Heart right ventricle (tissue), 16 donors: Measurements from ENCODE around the gene TIGD2. TPM values are rescaled to one million over a fixed set of nuclear protein-coding genes. Genes with fewer than 3 reads are reported as not detected.

ENCODE experiments used
- ATAC-seq, 8 donors: fragments of 200-7000 bp; cut with Tn5 transposase; one replicate each; pipeline ENCODE4 v1.9.1; 2020; ENCODE audit warnings: mild to moderate bottlenecking in 8 of 8, moderate library complexity in 8 of 8, moderate number of reproducible peaks in 1 of 8
- DNase-seq, 2 donors: peaks; one replicate each; pipeline ENCODE4 v3.0.0-alpha.2; 2020
- H3K27ac ChIP-seq, 10 donors: fragments of 200-600 bp; sonication (generic) in 2 of 10; one replicate each; pipeline versions ENCODE4 v1.5.0 to v1.8.0; 2020 to 2022; ENCODE audit warnings: mild to moderate bottlenecking in 3 of 10
- H3K27me3 ChIP-seq, 7 donors: fragments of 200-600 bp; one replicate each; pipeline ENCODE4 v1.8.0; 2021 to 2022; ENCODE audit warnings: mild to moderate bottlenecking in 2 of 7
- H3K36me3 ChIP-seq, 9 donors: fragments of 200-600 bp; sonication (generic) in 1 of 9; one replicate each; pipeline versions ENCODE4 v1.5.0 to v1.8.0; 2020 to 2022; ENCODE audit warnings: mild to moderate bottlenecking in 2 of 9
- H3K4me1 ChIP-seq, 9 donors: fragments of 200-600 bp; sonication (generic) in 1 of 9; one replicate each; pipeline versions ENCODE4 v1.5.0 to v1.8.0; 2020 to 2022; ENCODE audit warnings: mild to moderate bottlenecking in 4 of 9
- H3K4me3 ChIP-seq, 10 donors: fragments of 200-600 bp; sonication (generic) in 2 of 10; one replicate each; pipeline versions ENCODE4 v1.5.0 to v1.8.0; 2020 to 2022; ENCODE audit warnings: mild to moderate bottlenecking in 7 of 10, moderate library complexity in 2 of 10
- H3K9me3 ChIP-seq, 11 donors: fragments of 200-600 bp in 10 of 11; sonication (generic) in 2 of 11; one replicate each; pipeline versions ENCODE4 v1.5.0 to v1.8.0; 2013 to 2022; ENCODE audit warnings: mild to moderate bottlenecking in 2 of 11, control low read depth in 1 of 11, moderate library complexity in 1 of 11
- WGBS, 2 donors: extraction: QIAGEN DNeasy Blood & Tissue Kit; methylation state at CpG; one replicate each; pipeline ENCODE4 v1.1.7; 2013; ENCODE audit warnings: inconsistent platforms in 1 of 2; 5-methylcytosine and 5-hydroxymethylcytosine counted together
- intact Hi-C, 10 donors: fragments of 100-400 bp; cut with DNase I; formaldehyde crosslinking; loops; one replicate each; pipeline versions ENCODE4 v1.11.1 to v1.14.2; 2022
- polyA plus RNA-seq, 2 donors: library from polyadenylated mRNA; stranded (reverse); fragments of 200-250 nt; gene quantifications; one replicate each; pipeline ENCODE4 v1.2.3, GENCODE V29; 2013
- total RNA-seq, 10 donors: library from RNA; stranded (reverse); fragmentation: NEBNext Ultra II Directional in 3 of 10; extraction: Animal tissue kit (Norgen Biotek cat#: 25700) in 3 of 10; gene quantifications; one replicate each; pipeline versions ENCODE4 v1.2.1 to v1.2.4, GENCODE V29; 2021 to 2023
- TF ChIP-seq, protein P1 (sequence below), 9 donors: fragments of 200-600 bp; sonication (generic) in 2 of 9; IDR thresholded peaks; one replicate each; pipeline versions ENCODE4 v1.5.0 to v1.8.0; 2021 to 2022; ENCODE audit warnings: antibody characterized with exemption in 9 of 9, mild to moderate bottlenecking in 5 of 9, moderate library complexity in 1 of 9
- donor health status: Arrhythmogenic right ventricular cardiomyopathy.
- donor health status: ischemic (EF 13 %, LVEDD 7.1; RV severe dilation, severe dysfunction).
- donor health status: healthy with polysubstance abuse.
- donor health status: DM: no; HTN: yes; CAD: no.
- donor health status: DM: no; HTN: no; CAD: no.
- donor health status: ischemic (EF 25% LVEDD 6.9; RV normal size, moderate dysfunction).
- donor health status: ischemic (EF 25% LVEDD 5.7; RV mildly dilated, moderate dysfunction).
- donor health status: healthy.
- donor health status: DM: yes; HTN: yes; CAD: no.
- donor health status: Ischemic cardiomyopathy.
- donor health status: ischemic (EF 35%, LVEDD 5.7; RV mildly dilated, moderate dysfunction).
- donor health status: nonischemic (EF 11% LVEDD 7.7; RV severe dilation, severe dysfunction).
- donor health status: DM: yes; HTN: yes; CAD: no.
- donor health status: PGD.
- donor health status: ischemic (EF 29% LVEDD 5.4; RV normal size, mild dysfunction).
- donor health status: nonischemic (EF 23%, LVEDD 6.1; RV moderate dilation, normal function).

TIGD2 gene
- total and polyA plus RNA-seq, 12 donors = 1.2 to 2.8 (median 1.9) TPM

DNA sequence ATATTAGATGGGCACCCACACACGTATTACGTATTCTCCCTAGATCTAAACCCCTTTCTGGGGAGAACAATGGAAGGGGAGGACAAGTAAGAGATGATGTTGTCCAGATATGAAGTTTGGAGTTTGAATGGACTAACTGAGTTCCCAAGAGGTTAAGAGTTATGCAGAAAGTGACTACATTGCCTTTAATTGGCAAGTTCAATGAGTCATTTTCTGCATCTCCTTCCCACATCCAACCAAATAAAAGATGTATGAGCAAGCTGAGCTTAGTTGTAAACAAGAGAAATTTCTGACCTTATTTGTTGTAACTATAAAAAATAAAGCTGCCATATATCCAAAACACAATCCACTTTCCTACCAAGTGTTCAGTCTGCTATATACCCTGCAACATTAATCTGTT, 50.5 kb downstream of the TIGD2 start:
- DNase-seq (no peak), ATAC-seq (no peak)
- intact Hi-C loops = loop anchor here in 5 of 10 donors (5.0 to 10.0 kb wide), 4 partner anchors 270 to 733 kb away; partner anchors contain the start of gene MMRN1 (in 2 of the 5)
- H3K4me1 ChIP-seq = no peaks in the 10 kb centered on the region
- no peaks in the 10 kb centered on the region for H3K36me3 ChIP-seq
- TF ChIP-seq, protein P1, sequence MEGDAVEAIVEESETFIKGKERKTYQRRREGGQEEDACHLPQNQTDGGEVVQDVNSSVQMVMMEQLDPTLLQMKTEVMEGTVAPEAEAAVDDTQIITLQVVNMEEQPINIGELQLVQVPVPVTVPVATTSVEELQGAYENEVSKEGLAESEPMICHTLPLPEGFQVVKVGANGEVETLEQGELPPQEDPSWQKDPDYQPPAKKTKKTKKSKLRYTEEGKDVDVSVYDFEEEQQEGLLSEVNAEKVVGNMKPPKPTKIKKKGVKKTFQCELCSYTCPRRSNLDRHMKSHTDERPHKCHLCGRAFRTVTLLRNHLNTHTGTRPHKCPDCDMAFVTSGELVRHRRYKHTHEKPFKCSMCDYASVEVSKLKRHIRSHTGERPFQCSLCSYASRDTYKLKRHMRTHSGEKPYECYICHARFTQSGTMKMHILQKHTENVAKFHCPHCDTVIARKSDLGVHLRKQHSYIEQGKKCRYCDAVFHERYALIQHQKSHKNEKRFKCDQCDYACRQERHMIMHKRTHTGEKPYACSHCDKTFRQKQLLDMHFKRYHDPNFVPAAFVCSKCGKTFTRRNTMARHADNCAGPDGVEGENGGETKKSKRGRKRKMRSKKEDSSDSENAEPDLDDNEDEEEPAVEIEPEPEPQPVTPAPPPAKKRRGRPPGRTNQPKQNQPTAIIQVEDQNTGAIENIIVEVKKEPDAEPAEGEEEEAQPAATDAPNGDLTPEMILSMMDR (IDR thresholded peaks at IDR 0.05) = no peak
- WGBS, 2 donors = 83 to 94% methylated on average over 2 of the region's 2 CpGs
- no peaks in the 10 kb centered on the region for H3K9me3 ChIP-seq
- no peak overlapping the region for H3K27ac ChIP-seq
- H3K4me3 ChIP-seq = no peak overlapping the region
- H3K27me3 ChIP-seq = no peaks in the 10 kb centered on the region

DNA sequence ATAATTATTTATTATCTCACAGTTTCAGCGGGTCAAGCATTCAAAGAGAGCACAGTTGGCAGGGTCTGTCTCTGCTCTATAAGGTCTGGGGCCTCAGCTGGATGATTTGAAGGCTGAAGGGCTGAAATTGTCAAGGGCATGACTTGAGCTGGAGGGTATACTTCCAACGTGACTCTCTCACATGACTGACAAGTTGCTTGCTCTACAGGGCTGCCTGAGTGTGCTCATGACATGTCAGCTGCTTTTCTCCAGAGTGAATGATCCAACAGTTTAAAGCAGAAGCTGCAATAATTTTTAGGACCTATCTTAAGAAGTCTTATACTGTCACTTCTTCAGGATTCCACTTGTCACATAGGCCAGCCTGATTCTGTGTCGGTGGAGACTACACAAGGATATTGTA, 51.2 kb downstream of the TIGD2 start:
- H3K36me3 ChIP-seq = no peaks in the 10 kb centered on the region
- no peaks in the 10 kb centered on the region for H3K27me3 ChIP-seq
- H3K9me3 ChIP-seq = no peaks in the 10 kb centered on the region
- DNase-seq = no peak
- WGBS, 2 donors = 51 to 54% methylated on average over 3 of the region's 3 CpGs
- no peaks in the 10 kb centered on the region for H3K4me1 ChIP-seq
- H3K27ac ChIP-seq = no peak overlapping the region
- TF ChIP-seq, protein P1 (IDR thresholded peaks at IDR 0.05) = no peak
- peak in 1 of 8 donors; percentile 61 for ATAC-seq
- intact Hi-C loops = loop anchor here in 5 of 10 donors (5.0 to 10.0 kb wide), 4 partner anchors 270 to 732 kb away; partner anchors contain the start of gene MMRN1 (in 2 of the 5)
- no peak overlapping the region for H3K4me3 ChIP-seq

DNA sequence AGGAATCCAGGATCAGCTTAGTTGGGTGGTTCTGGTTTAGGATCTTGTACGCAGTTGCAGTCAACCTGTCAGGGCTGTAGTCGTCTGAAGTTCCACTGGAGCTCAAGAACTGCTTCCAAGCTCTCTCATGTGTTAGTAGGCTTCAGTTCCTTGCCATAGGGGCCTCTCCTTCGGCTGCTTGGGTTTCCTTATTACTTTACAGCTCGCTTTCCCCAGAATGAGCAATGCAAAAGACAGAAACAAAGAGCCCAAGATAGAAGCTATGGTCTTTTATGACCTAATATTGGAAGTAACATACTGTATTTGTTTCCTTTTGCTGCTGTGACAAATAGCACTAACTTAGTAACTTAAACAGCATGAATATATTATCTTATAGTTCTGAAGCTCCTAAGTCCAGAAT, 51.7 kb downstream of the TIGD2 start:
- H3K9me3 ChIP-seq = no peaks in the 10 kb centered on the region
- H3K27me3 ChIP-seq = no peaks in the 10 kb centered on the region
- H3K36me3 ChIP-seq = no peaks in the 10 kb centered on the region
- no peak overlapping the region for H3K27ac ChIP-seq
- ATAC-seq = no peak
- WGBS, 2 donors = 94 to 95% methylated on average over 4 of the region's 4 CpGs
- TF ChIP-seq, protein P1 (IDR thresholded peaks at IDR 0.05) = no peak
- no peaks in the 10 kb centered on the region for H3K4me1 ChIP-seq
- DNase-seq = no peak
- intact Hi-C loops = loop anchor here in 5 of 10 donors (5.0 to 10.0 kb wide), 4 partner anchors 269 to 732 kb away; partner anchors contain the start of gene MMRN1 (in 2 of the 5)
- H3K4me3 ChIP-seq = no peak overlapping the region

DNA sequence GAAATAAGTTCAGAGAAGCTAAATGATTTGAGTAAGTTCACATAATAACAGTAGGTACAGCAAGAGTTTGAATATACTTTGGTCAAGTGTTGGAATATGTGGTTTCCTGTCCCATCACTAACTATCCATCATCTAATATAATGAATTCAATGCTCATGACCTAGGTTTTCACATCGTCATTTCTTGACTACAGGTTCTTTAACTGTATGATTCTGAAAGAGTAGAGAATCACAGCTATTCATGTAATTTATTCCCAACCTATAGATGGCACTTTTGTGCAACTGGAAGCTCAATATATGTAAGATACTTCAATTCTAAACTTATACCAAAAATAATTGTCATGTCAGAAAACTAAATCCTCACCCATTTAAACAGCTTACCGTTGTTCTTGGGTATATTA, 53.1 kb downstream of the TIGD2 start:
- TF ChIP-seq, protein P1 (IDR thresholded peaks at IDR 0.05) = no peak
- WGBS, 2 donors = 50 to 77% methylated on average over 2 of the region's 2 CpGs
- Histone ChIP-seq H3K27ac (no peak overlapping the region), H3K4me3 (no peak overlapping the region), H3K27me3 (no peaks in the 10 kb centered on the region), H3K9me3 (no peaks in the 10 kb centered on the region), H3K36me3 (no peaks in the 10 kb centered on the region), H3K4me1 (no peaks in the 10 kb centered on the region)
- no peak for DNase-seq
- intact Hi-C loops = loop anchor here in 5 of 10 donors (5.0 to 10.0 kb wide), 4 partner anchors 268 to 730 kb away; partner anchors contain the start of gene MMRN1 (in 2 of the 5)
- no peak for ATAC-seq

Other genes starting within 250 kb of the TIGD2 start
- 10 to 100 TPM in 9 of 10 donors, 1 to 10 TPM in 1; 6.7 to 18.4 (median 14.9) TPM for gene FAM13A, start 54.3 kb upstream of the TIGD2 start, total RNA-seq
- 10 to 100 TPM in 1 of 2 donors, 1 to 10 TPM in 1; 2.4 to 12.1 TPM for gene FAM13A, start 54.3 kb upstream of the TIGD2 start, polyA plus RNA-seq
- gene GPRIN3, start 196.3 kb downstream of the TIGD2 start, total RNA-seq = 10 to 100 TPM in 4 of 10 donors, 1 to 10 TPM in 6; 4.3 to 12.2 (median 9.8) TPM
- gene GPRIN3, start 196.3 kb downstream of the TIGD2 start, polyA plus RNA-seq = 1 to 10 TPM; 1.7 to 3.0 TPM